Measurements from ENCODE around the gene SETD4.
"Not testable (repeated sequence)": the region's sequence is repeated elsewhere in the genome, so short reads cannot be mapped to it uniquely, and the experiment has no call there.

The SETD4 gene, protein sequence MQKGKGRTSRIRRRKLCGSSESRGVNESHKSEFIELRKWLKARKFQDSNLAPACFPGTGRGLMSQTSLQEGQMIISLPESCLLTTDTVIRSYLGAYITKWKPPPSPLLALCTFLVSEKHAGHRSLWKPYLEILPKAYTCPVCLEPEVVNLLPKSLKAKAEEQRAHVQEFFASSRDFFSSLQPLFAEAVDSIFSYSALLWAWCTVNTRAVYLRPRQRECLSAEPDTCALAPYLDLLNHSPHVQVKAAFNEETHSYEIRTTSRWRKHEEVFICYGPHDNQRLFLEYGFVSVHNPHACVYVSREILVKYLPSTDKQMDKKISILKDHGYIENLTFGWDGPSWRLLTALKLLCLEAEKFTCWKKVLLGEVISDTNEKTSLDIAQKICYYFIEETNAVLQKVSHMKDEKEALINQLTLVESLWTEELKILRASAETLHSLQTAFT

GRCh38 chr21:36060159-36060921, at the start of gene SETD4:
Gene SETD4 (minus strand): TSS chr21:36060526. CDS start chr21:36058888, 1,638 bp downstream.
- DNase-seq: peak; percentile 99

- no peak for DNase-seq
Measured at GRCh38 chr21:36109868-36110267, 49.5 kb upstream of the SETD4 start.

DNA sequence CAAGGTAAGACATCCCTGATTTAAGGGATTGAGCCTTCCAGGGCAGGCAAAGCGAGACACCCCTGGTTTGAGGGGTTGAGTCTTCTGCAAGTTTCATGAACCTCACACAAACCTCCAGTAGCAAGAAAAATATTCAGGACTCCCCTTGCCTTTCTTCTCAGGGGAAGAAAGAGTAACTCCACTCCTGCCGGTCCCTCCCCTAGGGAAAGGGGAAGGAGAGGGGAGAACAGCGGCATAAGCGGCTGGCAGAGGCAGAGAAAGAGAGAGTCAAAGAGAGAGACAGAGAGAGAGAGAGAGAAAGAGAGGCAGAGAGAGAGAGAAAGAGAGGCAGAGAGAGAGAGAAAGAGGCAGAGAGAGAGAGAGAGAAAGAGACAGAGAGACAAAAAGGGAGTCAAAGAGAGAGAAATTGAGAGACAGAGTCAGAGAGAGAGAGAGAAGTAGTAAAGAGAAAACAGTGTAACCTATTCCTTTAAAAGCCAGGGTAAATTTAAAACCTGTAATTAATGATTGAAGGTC, 45.1 kb upstream of the SETD4 start:
- no peak for DNase-seq

DNA sequence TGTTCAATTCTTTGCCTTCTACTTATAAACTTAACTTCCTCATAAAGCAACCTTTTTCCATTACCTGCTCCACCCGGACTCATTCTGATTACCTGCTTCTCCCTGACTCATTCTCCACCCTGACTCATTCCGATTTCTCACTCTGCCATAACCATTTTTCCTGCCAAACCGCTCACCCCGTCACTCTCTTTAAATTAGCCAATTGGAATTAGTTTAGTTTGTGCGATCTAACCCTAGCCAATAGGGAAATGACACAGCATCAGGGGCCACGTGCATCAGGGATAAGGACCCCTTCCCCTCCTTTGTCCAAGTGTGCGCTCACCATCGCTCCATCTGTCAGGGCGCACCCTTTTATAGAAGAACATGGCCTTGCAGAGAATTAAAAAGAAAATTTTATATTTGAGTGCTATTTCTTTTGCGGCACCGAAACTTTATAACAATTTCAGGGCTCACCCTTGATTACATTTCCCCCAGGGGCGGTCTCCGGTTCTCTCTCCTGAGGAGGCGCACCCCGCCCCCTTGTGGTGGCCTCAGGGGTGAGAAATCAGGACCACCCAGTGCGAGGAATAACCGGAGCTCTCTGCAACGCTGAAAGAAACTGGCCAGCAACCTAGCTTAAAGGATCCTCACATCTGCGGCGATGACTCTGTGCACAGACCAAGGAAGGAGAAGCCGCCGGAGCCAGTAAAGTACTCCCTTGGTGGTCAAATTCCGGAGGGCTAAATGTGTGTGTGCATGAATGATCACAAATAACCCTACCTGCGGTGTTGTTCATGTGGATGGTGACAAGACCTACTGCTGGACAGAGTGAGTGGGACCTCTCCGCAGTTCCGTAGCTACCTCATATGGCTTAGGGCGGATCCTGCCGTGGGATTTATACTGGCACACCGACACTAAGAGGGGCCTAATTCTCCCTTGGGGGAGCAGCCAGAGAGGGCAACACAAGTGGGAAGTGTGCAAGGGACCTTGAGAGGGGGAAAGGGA, 44.3 kb upstream of the SETD4 start:
- peak; percentile 28 for DNase-seq

DNA sequence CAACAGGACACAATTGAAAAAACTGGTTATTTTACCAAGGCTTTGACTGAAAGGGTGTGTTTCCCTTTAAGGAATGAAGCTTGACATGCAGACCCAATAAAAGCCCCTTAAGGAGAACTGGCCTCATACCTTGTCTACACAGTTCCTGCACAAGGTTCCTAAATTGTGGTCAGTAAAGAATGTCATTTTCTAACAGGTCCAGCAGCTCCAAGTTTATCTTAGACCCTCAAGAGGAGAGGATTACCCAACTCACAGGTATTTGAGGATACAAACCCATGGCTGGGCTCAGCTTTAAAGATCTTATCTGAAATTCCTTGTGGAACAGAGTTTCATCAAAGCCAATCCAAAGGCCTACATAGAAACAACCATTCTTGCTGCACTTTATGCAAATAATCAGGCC, 43.1 kb upstream of the SETD4 start:
- no peak for DNase-seq

- no peak for DNase-seq
Measured at GRCh38 chr21:36100971-36101641, 40.8 kb upstream of the SETD4 start.

GRCh38 chr21:36099695-36100211, 39.4 kb upstream of the SETD4 start:
- DNase-seq: not testable (repeated sequence)

DNA sequence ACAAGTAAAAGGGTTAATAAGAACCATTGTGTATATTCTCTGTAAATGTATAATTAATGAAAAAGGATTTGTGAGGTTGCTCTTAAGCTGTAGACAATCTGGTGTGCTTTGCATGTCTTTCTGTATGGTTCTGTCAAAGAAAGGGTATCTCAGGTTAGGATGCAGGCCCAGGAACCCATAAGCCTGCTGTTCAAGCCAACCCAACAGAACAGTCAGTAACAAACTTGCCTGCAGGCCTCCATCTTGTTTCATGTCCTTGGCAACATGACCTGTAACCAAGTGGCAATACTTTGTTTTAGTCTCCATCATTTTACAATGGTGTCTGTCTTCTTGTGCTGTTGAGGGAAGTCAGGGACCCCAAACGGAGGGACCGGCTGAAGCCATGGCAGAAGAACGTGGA, 38.7 kb upstream of the SETD4 start:
- no peak for DNase-seq

DNA sequence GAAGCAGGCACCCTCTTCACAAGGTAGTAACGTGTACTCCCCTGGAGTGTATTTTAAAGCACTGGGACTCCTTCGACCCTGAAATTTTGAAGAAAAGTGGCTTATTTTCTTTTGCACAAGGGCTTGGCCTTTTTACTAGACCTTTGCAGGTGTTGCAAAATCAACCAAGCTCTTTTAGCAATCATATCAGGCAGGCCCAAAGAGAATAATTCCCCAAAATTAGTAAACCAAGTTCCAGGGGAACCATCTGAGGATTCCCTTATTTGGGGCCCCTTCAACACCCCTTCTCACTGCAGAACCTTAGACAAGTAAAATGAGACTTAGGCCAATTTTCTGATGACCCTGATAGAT, 37.8 kb upstream of the SETD4 start:
- no peak for DNase-seq

DNA sequence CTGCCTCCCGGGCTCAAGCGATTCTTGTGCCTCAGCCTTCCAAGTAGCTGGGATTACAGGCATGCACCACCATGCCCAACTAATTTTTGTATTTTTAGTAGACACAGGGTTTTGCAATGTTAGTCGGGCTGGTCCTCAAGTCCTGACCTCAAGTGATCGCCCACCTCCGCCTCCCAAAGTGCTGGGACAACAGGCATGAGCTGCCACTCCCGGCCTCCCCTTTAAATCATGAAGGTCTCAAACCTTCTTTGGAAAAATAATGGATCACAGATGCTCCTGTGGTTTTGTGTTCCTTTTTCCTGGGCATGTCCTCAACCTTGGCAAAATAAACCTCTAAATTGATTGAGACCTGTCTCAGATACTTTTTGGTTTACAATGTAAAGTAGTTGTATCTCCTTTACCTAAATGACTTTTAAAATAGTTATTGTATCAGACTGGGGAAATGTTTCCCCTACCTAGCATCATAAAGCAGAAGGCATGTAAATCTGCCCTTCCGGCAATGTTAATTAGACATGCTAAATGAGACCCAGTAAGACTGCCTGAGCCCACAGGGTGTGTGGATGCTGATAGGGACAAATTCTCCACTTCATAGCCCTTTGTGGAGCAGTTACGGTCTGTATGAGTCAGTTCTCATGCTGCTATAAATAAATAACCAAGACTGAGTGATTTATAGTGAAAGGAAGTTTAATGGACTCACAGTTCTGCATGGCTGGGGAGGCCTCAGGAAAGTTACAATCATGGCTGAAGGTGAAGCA, 37.3 kb upstream of the SETD4 start:
- peak; percentile 93 for DNase-seq

DNA sequence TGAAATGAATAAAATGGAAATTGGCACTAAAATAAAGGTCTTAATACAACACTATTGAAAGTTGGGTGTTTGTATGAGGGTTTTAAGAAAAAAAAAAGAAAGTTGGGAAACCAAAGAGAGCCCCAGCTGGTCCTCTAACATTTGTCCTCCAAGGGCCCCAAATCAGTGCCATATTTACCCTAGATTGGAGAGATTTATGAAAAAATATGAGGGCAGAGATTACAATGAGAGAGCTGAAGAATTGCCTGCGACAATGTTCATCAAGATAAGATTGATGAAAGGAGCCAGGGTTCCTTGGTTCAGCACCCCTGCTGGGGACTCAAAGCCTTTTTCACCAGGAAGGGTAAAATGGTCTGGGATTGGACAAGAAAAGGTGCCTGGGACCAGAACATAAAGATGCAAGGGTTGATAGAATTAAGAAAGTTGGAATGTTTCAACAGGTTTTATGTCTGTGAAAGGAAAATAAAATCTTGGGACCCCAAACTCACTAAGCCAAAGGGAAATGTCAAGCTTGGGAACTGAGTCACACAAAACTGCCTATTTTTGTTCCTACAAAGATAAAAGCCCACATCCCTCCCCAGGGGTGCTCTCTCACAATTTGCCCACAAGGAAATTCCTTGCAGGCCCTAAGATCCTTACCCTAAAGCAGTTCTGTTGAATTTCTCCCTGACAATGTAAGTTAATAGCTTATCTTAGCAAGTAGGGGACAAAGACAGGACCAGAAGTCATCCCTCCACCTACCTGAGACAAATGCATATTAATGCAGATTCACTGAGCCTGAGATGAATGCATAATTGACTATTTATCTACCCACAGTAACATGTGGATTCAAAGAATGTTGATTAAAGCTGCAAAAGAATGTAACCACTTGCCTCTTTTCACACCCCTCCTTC, 36.3 kb upstream of the SETD4 start:
- DNase-seq: no peak

GRCh38 chr21:36093512-36093911, 33.2 kb upstream of the SETD4 start:
- DNase-seq: no peak

DNA sequence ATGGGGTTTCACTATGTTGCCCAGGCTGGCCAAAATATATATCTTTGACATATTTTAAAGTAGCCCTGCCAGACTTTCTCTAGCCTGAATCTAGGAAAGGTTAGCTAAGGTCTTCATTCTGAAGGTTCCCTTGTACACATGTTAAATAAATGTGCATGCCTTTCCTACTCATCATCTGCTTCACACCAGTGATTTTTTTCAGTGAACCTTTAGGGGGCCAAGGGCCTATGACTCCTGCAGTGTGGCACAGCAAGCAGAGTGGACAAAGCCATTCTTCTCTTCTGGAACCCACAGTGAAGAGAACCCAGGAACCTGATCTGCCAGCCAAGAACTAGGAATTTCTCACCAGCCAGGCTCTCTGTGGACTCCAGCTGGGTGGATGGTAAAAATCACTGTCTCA, 32.4 kb upstream of the SETD4 start:
- no peak for DNase-seq

DNA sequence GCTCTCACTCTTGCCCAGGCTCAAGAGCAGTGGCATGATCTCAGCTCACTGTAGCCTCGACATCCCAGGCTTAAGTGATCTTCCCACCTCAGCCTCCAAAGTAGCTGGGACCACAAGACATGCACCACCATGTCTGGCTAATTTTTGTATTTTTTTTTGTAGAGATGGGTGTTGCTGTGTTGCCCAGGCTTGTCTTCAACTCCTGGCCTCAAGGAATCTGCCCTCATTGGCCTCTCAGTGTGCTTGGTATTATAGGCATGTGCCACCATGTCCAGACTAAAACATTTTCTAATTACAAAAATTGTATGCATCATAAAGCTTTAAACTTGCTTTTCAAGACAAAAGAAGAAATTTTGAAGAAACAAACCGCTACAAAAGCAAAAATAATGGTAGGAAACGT, 29.6 kb upstream of the SETD4 start:
- no peak for DNase-seq

GRCh38 chr21:36087362-36088138, 27.2 kb upstream of the SETD4 start:
- no peak for DNase-seq

- DNase-seq: no peak
Measured at GRCh38 chr21:36082237-36082664, 21.9 kb upstream of the SETD4 start.

DNA sequence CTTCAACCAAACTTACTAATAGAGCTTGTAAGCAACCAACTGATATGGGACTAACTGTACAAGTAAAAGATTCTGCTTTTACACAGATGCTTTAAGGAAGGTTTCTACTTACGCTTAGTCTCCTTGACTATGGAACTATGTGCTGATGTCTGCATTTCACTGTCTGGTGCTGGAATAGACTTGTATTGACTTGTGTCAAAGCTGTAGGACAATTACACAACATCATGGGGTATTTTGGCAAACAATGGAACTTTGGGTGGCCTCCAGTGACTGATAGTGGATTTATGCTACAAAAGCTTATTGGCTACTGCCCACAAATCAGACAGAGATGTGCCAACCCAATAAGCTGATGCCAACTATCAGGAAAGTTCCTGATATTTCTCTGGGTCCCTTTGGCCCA, 20.1 kb upstream of the SETD4 start:
- no peak for DNase-seq

DNA sequence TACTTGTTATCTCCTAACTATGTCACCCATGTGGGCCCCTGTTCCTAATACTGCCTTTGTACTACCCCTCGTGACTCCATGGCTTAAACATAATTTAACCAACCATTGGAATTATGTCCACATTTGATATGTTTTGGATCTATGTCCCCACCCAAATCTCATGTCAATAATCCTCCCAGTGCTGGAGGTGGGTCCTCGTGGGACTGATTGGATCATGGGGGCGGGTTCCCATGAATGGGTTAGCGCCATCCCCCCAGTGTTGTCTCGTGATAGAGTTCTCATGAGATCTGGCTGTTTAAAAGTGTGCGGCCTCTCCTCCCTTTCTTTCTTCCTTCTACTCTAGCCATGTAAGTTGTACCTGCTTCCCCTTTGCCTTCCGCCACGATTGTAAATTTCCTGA, 19.3 kb upstream of the SETD4 start:
- peak; percentile 88 for DNase-seq

GRCh38 chr21:36079010-36079649, 18.8 kb upstream of the SETD4 start:
- peak; percentile 98 for DNase-seq
